ENCODE measurements around the gene TMEM80.
"Not testable (repeated sequence)": the region's sequence is repeated elsewhere in the genome, so short reads cannot be mapped to it uniquely, and the experiment has no call there.

Gene TMEM80

GRCh38 chr11:679271-680207 is 16.1 kb upstream of the TMEM80 start:
- no peak for DNase-seq (ENCODE audit: extremely low read depth in 1 of 2, low read depth in 1 of 2)

GRCh38 chr11:680476-680875 is 15.1 kb upstream of the TMEM80 start:
- DNase-seq (ENCODE audit: extremely low read depth in 1 of 2, low read depth in 1 of 2) = no peak

- no peak for DNase-seq (ENCODE audit: extremely low read depth in 1 of 2, low read depth in 1 of 2)
Measured at GRCh38 chr11:680970-681369, 14.6 kb upstream of the TMEM80 start.

- no peak for DNase-seq (ENCODE audit: extremely low read depth in 1 of 2, low read depth in 1 of 2)
Measured at GRCh38 chr11:686451-687243, 9.0 kb upstream of the TMEM80 start.

- DNase-seq (ENCODE audit: extremely low read depth in 1 of 2, low read depth in 1 of 2) = no peak
Measured at GRCh38 chr11:687751-688150, 7.9 kb upstream of the TMEM80 start.

GRCh38 chr11:688681-689080 is 6.9 kb upstream of the TMEM80 start:
- DNase-seq (ENCODE audit: extremely low read depth in 1 of 2, low read depth in 1 of 2) = no peak

GRCh38 chr11:689625-690024 is 6.0 kb upstream of the TMEM80 start:
- DNase-seq (ENCODE audit: extremely low read depth in 1 of 2, low read depth in 1 of 2) = no peak

- not testable (repeated sequence) for DNase-seq (ENCODE audit: extremely low read depth in 1 of 2, low read depth in 1 of 2)
Measured at GRCh38 chr11:690244-690643, 5.4 kb upstream of the TMEM80 start.

- DNase-seq (ENCODE audit: extremely low read depth in 1 of 2, low read depth in 1 of 2) = no peak
Measured at GRCh38 chr11:690738-691633, 4.6 kb upstream of the TMEM80 start.

- DNase-seq (ENCODE audit: extremely low read depth in 1 of 2, low read depth in 1 of 2) = no peak
Measured at GRCh38 chr11:691710-692590, 3.7 kb upstream of the TMEM80 start.

- peak in 1 of 2 donors; percentile 41 for DNase-seq (ENCODE audit: extremely low read depth in 1 of 2, low read depth in 1 of 2)
Measured at GRCh38 chr11:692824-693414, 2.7 kb upstream of the TMEM80 start.

GRCh38 chr11:693415-693831 is 2.2 kb upstream of the TMEM80 start:
- DNase-seq (ENCODE audit: extremely low read depth in 1 of 2, low read depth in 1 of 2) = no peak

- no peak for DNase-seq (ENCODE audit: extremely low read depth in 1 of 2, low read depth in 1 of 2)
Measured at GRCh38 chr11:693887-694562, 1.6 kb upstream of the TMEM80 start.

- peak; percentile 98 for DNase-seq (ENCODE audit: extremely low read depth in 1 of 2, low read depth in 1 of 2)
Measured at GRCh38 chr11:694563-695287, 891 bp upstream of the TMEM80 start, which contains the start of gene DEAF1. Gene DEAF1, minus strand, starts transcription at chr11:695222. Its CDS starts 175 bp downstream, at chr11:695047.

GRCh38 chr11:695288-695537 is 403 bp upstream of the TMEM80 start:
- DNase-seq (ENCODE audit: extremely low read depth in 1 of 2, low read depth in 1 of 2) = no peak

GRCh38 chr11:696955-697491 is 1.4 kb downstream of the TMEM80 start:
- no peak for DNase-seq (ENCODE audit: extremely low read depth in 1 of 2, low read depth in 1 of 2)

- DNase-seq (ENCODE audit: extremely low read depth in 1 of 2, low read depth in 1 of 2) = no peak
Measured at GRCh38 chr11:697811-698311, 2.2 kb downstream of the TMEM80 start.
